Activated CD8-positive, alpha-beta memory T cell treated with anti-CD3 and anti-CD28 coated beads, Interleukin-2, amount 50 U/mL, for 4 hours (primary cell): ENCODE measurements around the gene TNRC6B.
"Not testable (repeated sequence)": the region's sequence is repeated elsewhere in the genome, so short reads cannot be mapped to it uniquely, and the experiment has no call there.

ENCODE experiments used
- DNase-seq: peaks from one replicate; pipeline ENCODE4 v3.0.0-alpha.2; 2020

Gene TNRC6B

DNA sequence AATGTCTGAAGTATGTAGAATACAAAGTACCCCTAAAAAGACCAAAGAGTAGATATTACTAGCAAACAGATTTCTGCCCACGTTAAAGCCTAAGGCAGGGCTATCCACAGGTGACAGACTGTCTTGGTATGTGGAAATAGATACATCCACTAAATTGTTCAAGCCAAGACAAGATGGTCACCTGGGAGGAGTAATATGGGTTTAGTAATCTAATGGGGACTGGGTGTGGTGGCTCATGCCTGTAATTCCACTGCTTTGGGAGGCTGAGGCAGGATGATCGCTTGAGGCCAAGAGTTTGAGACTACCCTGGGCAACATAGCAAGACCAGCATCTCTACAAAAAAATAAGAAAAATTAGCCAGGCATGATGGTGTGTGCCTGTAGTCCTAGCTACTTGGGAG is 200.2 kb downstream of the TNRC6B start:
- no peak for DNase-seq

DNA sequence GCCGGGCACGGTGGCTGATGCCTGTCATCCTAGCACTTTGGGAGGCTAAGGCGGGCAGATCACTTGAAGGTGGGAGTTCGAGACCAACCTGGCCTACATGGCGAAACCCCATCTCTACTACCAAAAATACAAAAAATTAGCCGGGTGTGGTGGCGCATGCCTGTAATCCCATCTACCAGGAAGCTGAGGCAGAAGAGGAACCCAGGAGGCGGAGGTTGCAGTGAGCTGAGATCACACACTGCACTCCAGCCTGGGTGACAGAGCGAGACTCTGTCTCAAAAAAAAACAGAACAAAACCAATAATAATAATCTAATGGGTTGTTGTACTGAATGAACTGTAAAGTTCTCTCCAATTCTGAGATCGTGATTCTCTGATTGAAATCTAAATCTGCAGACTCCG is 200.7 kb downstream of the TNRC6B start:
- DNase-seq: not testable (repeated sequence)

DNA sequence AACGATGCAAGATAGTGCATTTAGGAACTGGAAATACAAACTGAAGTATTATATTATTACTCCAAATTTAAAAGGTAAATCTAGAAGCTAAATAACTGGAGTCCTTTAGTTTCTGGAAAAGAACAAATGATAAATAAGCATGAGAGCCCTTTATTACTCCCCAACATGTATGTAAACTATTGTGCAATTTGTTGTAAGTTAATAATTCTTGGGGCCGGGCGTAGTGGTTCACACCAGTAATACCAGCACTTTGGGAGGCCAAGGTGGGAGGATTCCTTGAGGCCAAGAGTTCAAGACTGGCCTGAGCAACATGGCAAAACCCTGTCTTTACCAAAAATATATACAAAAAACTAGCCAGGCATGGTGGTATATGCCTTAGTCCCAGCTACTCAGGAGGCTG is 203.7 kb downstream of the TNRC6B start:
- DNase-seq: no peak

DNA sequence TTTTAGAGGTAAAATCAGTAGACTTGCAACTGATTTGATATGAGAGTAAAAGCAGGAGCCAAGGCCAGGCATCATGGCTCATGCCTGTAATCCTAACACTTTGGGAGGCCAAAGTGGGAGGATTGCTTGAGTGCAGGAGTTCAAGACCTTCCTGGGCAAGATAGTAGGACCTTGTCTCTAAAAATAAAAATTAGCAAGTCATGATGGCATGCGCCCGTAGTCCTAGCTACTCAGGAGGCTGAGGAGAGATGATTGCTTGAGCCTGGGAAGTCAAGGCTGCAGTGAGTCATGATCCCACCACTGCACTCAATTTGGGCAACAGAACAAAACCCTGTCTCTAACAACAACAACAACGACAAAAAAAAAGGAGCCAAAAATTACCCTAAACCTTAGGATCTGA is 206.2 kb downstream of the TNRC6B start:
- no peak for DNase-seq

DNA sequence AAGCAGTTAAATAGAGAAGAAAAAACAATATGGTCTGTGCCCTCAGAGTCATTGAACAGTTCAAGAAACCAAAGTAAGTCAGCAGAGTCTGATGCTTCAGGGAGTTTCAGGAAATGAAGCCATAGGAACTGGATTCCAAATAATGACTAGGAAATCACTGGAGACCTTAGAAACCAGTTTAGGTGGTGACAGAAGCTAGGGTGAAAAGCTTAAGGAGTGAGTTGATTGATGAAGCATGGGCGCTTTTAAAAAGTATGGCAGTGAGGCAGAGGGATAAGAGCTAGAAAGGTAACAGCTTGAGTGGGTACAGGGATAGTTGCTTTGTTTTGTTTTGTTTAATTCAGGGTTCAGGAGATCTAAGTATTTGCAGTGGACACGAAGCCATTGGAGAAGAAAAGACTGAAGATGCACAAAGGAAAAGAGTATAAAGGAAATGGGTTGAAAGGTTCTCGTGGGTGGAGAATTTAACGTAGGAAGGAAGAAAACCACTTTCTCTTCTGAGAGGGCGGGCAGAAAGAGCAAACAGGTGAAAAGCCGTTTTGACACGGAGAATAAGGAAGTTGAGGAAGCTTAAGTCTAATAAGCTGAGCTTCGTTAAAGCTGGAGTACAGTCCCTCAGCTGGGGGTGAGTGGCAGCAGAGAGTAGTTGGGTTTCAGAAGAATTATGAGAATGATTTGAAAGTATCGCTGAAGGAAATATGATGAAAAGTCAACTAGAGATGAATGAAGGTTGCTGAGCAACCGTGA is 207.5 kb downstream of the TNRC6B start:
- DNase-seq: no peak
